T-helper 1 cell treated with Interleukin-12 subunit alpha and Interleukin-12 subunit beta and Interleukin-4 antibody, amounts not matched to agents 30 μg/mL and 1 μg/mL, for 36 hours (primary cell): ENCODE data around the gene GJD4.

Source experiments
- H3K27ac Mint-ChIP-seq: one replicate; pipeline ENCODE4 v1.8.0; 2021; ENCODE audit warnings: mild to moderate bottlenecking, mixed read lengths
- H3K27me3 Mint-ChIP-seq: one replicate; pipeline ENCODE4 v1.8.0; 2021; ENCODE audit warnings: low read depth, mixed read lengths
- H3K36me3 Mint-ChIP-seq: one replicate; pipeline ENCODE4 v1.8.0; 2021; ENCODE audit warnings: low read depth, mixed read lengths
- H3K4me1 Mint-ChIP-seq: one replicate; pipeline ENCODE4 v1.8.0; 2021; ENCODE audit warnings: low read depth, mixed read lengths
- H3K4me3 Mint-ChIP-seq: one replicate; pipeline ENCODE4 v1.8.0; 2021; ENCODE audit warnings: mild to moderate bottlenecking, moderate library complexity, mixed read lengths
- H3K9me3 Mint-ChIP-seq: one replicate; pipeline ENCODE4 v1.8.0; 2021; ENCODE audit warnings: mixed read lengths

The GJD4 gene

DNA sequence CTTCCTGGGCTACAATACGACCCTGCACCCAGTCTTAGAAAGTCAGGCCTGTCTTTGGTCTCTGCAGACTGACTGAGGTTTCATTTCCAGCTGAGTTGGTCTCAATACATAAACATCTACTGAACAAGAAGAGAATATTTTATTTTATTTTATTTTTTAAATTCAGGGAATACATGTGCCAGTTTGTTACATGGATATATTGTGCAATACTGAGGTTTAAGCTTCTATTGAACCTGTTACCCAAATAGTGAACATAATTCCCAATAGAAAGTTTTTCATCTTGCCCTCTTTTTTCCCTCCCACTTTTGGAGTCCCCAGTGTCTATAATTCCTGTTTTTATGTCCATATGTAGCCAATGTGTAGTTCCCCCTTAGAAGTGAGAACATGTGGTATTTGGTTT is 26.3 kb downstream of the GJD4 start:
- Mint-ChIP-seq H3K4me1 (no peaks in the 10 kb centered on the region), H3K36me3 (no peaks in the 10 kb centered on the region), H3K27me3 (peaks cover 21% of the 10 kb centered on the region), H3K27ac (no peak overlapping the region), H3K9me3 (no peaks in the 10 kb centered on the region), H3K4me3 (no peak overlapping the region)

DNA sequence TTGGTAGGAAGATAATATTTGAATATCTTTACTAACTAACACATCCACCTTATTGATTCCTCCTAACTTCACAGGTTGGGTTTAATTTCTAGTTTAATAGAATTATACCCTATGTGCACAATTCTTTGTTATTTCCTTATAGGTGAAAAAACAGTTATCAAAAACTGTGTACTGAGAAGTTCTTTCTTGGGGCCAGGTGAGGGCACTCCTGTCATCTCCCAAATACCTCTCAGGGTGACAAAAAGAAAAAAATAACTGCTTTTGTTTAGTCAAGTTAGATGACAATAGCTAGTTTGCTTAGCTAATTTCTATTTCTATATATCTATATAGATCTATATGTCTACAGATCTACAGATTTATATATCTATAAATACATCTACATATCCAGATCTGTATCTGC is 26.9 kb downstream of the GJD4 start:
- no peak overlapping the region for H3K27ac Mint-ChIP-seq
- H3K9me3 Mint-ChIP-seq: no peaks in the 10 kb centered on the region
- no peaks in the 10 kb centered on the region for H3K36me3 Mint-ChIP-seq
- no peak overlapping the region for H3K4me3 Mint-ChIP-seq
- H3K27me3 Mint-ChIP-seq: peaks cover 27% of the 10 kb centered on the region
- H3K4me1 Mint-ChIP-seq: no peaks in the 10 kb centered on the region

DNA sequence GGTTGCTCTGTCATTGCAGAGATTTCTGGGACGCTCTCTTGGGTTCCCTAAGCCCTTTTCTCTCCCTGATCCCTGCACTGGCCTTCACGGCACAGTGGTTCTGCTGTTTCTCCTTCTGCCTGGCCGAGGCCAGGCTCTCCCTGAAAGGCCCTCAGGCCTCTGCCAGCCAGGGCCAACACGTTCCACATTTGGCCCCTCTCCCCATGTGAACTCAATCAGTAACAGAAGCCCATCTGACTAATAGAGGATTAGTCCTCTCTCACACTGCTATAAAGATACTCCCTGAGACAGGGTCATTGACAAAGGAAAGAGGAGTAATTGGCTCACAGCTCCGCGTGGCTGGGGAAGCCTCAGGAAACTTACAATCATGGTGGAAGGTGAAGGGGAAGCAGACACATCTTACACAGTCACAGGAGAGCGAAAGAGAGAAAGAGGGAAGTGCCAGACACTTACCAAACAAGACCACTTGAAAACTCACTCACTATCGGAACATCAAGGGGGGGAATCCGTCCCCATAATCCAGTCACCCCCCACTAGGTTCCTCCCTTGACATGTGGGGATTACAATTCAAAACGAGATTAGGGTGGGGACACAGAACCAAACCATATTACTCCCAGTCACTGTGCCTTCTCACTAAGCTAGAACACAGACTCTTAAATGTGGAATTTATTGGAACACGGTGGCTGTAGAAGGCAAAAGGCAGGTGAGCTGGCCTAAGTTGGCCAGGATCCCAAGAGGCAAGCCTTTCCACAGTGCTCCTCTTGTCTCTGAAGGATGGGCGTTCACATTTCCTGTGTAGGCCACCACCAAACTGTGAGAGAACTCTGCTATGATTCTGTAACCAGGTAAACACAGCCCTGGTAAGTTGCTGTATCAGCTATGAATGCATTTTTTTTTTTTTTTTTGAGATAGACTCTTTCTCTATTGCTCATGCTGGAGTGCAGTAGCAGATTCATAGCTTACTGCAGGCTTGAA is 28.2 kb downstream of the GJD4 start:
- peaks cover 39% of the 10 kb centered on the region for H3K27me3 Mint-ChIP-seq

DNA sequence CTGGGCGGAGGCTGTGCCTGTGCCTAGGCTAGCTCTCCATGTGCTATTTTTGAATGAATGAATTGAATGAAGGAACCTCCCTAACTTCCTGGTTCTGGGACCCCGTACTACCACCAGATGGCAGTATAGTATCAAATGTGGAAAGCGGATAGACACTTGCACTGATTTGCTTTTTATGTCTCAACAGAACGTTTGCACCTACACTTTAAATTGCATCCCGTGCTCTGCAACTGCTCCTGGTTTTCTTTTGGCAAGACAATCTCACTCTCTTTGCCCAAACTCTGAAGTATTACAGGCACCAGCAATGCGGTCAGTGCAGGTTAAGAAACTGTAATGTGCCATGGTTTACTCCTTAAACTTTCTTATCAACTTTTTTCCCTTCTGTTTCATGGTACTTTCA is 30.4 kb downstream of the GJD4 start:
- Mint-ChIP-seq H3K36me3 (no peaks in the 10 kb centered on the region), H3K4me1 (peaks cover 3% of the 10 kb centered on the region), H3K27ac (no peak overlapping the region), H3K4me3 (no peak overlapping the region), H3K27me3 (peaks cover 54% of the 10 kb centered on the region), H3K9me3 (no peaks in the 10 kb centered on the region)

More for the DNA sequence above, 28.2 kb downstream of the GJD4 start:
- Mint-ChIP-seq H3K4me3 (no peak overlapping the region), H3K27ac (no peak overlapping the region), H3K4me1 (peaks cover 2% of the 10 kb centered on the region), H3K36me3 (no peaks in the 10 kb centered on the region), H3K9me3 (no peaks in the 10 kb centered on the region)

DNA sequence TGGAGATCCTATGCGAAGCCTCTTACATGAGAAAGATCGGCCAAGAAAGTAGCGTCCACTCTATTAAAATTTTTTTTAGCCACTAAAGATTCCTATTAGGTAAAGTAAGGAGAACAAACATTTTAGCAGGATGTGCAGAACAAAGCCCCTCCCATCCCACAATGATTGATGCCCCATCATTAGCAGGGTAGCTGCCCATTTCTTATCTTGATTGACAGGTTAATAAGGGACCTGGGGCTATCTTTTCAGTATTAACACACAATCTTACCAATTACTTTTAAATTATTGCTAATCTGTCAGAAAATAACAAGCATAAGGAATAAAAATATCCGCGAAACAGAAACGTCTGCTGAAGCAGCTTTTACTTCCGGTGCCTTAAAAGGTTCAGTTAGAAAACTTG is 31.8 kb downstream of the GJD4 start:
- Mint-ChIP-seq H3K36me3 (no peaks in the 10 kb centered on the region), H3K4me1 (peaks cover 3% of the 10 kb centered on the region), H3K27ac (no peak overlapping the region), H3K4me3 (no peak overlapping the region), H3K27me3 (peaks cover 57% of the 10 kb centered on the region), H3K9me3 (no peaks in the 10 kb centered on the region)

DNA sequence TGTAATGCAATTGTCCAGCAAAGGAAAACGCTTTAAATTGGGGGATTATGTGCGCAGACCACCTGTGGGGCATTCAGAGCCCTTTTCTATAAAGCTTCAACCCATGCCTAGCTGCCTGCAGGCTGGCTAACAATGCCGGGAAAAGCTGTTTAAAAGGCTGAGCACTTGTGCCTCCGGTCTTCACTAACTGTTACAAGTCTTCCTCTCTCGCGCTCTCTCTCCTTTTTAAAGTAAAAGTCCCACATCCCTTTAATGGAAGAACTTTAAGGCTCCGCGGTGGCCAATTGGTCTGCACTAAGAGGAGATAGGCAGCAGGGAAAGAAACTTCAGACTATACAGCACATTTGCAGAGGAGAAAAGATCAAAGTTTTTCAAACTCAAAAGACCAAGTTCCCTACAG is 32.3 kb downstream of the GJD4 start:
- Mint-ChIP-seq H3K27me3 (peaks cover 61% of the 10 kb centered on the region), H3K4me1 (peaks cover 6% of the 10 kb centered on the region), H3K36me3 (no peaks in the 10 kb centered on the region), H3K9me3 (no peaks in the 10 kb centered on the region), H3K27ac (no peak overlapping the region), H3K4me3 (no peak overlapping the region)

DNA sequence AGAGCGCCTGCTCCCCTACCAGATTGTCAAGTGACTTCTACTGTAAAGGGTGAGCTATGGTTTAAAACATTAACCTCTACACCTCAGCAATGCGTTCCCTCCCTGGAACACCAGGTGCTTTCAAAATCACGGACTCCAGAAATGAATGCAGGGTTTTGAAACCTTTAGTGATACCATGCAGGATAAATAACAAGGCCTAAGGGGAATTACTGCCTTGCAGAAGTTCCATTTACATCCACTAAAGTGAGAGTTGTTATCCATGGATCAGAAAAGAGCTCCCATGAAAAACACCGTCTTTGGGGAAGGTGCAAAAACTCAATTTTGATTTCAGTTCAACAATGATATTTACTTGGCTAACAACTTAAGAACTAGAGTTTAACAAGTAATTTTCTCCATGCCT is 33.0 kb downstream of the GJD4 start:
- Mint-ChIP-seq H3K27me3 (peaks cover 63% of the 10 kb centered on the region), H3K4me1 (peaks cover 9% of the 10 kb centered on the region), H3K27ac (no peak overlapping the region), H3K36me3 (no peaks in the 10 kb centered on the region), H3K9me3 (no peaks in the 10 kb centered on the region), H3K4me3 (no peak overlapping the region)

DNA sequence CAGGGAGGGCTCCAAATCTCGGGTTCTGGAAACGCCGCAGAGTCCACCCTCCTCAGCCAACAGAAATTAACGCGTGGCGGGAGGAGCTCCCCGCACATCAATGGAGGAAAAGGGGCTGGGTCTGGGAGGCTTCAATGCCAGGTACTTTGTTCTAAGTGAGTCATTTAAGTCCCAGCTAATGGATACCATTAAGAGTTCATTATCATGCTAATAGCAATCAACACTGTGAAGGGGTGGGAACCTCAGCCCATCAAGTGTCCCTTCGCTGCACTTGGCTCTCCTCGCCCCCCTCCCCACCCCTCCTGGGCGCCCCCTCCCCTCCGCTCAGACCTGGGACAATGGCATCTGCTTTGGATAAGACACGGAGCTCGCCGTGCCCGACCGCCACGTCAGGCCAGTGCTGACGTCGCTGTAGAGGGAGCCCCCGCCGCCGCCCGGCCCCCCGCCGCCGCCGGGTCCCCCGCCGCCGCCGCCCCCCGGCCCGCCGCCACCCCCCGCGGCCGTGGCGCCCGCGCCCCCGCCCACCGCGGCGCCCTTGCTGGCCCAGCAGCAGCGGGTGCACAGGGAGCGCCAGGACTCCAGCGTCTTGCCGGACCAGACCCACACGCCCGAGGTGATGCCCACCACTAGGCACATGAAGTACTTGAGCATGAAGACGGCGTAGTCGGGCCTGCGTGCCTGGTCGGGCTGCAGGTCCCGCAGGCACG is 34.0 kb downstream of the GJD4 start:
- peaks cover 74% of the 10 kb centered on the region for H3K27me3 Mint-ChIP-seq
- no peaks in the 10 kb centered on the region for H3K36me3 Mint-ChIP-seq
- H3K4me3 Mint-ChIP-seq: no peak overlapping the region
- no peak overlapping the region for H3K27ac Mint-ChIP-seq
- peaks cover 16% of the 10 kb centered on the region for H3K4me1 Mint-ChIP-seq
- no peaks in the 10 kb centered on the region for H3K9me3 Mint-ChIP-seq

DNA sequence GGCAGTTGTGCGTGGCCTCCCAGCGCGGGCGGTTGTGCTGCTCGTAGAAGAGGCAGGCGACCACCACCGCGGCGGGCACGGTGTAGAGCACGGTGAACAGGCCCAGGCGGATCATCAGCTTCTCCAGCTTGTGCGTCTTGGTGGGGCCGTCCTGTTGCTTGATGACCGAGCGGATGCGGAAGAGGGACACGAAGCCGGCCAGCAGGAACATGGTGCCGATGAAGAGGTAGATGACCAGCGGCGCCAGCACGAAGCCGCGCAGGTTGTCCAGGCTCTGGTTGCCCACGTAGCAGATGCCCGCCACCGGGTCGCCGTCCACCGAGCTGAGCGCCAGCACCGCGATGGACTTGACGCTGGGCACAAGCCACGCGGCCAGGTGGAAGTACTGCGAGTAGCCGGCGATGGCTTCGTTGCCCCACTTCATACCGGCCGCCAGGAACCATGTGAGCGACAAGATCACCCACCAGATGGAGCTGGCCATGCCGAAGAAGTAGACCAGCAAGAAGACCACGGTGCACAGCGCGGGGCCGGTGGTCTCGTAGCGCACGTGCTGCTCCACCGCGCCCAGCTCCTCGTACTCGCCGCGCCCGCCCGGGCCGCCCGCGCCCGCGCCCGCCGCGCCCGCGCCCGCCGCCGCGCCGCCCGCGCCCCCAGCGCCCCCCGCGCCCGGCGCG is 34.7 kb downstream of the GJD4 start:
- Mint-ChIP-seq H3K4me3 (no peak overlapping the region), H3K9me3 (no peaks in the 10 kb centered on the region), H3K27me3 (peaks cover 79% of the 10 kb centered on the region), H3K4me1 (peaks cover 17% of the 10 kb centered on the region), H3K36me3 (no peaks in the 10 kb centered on the region), H3K27ac (no peak overlapping the region)

DNA sequence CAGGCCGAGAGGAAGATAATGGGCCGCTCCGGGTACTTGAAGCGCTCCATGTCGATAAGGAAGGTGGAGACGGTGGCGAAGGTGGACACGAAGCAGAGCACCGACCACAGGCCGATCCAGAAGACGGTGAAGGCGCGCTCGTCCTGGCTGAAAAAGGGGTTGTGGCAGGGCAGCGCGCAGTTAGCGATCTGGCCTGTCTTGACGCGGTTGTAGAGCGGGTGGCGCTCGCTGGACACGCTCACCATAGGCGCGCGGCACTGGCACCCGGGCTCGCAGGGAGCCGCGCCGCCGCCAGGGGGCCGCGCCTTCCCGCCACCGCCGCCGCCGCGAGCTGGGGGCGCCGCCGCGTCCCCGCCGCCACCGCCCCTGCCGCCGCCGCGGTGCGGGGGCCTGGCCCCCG is 35.3 kb downstream of the GJD4 start:
- H3K27me3 Mint-ChIP-seq: peaks cover 81% of the 10 kb centered on the region
- H3K36me3 Mint-ChIP-seq: no peaks in the 10 kb centered on the region
- peaks cover 17% of the 10 kb centered on the region for H3K4me1 Mint-ChIP-seq
- H3K4me3 Mint-ChIP-seq: peak overlapping the region; percentile 75
- H3K9me3 Mint-ChIP-seq: no peaks in the 10 kb centered on the region
- H3K27ac Mint-ChIP-seq: no peak overlapping the region

DNA sequence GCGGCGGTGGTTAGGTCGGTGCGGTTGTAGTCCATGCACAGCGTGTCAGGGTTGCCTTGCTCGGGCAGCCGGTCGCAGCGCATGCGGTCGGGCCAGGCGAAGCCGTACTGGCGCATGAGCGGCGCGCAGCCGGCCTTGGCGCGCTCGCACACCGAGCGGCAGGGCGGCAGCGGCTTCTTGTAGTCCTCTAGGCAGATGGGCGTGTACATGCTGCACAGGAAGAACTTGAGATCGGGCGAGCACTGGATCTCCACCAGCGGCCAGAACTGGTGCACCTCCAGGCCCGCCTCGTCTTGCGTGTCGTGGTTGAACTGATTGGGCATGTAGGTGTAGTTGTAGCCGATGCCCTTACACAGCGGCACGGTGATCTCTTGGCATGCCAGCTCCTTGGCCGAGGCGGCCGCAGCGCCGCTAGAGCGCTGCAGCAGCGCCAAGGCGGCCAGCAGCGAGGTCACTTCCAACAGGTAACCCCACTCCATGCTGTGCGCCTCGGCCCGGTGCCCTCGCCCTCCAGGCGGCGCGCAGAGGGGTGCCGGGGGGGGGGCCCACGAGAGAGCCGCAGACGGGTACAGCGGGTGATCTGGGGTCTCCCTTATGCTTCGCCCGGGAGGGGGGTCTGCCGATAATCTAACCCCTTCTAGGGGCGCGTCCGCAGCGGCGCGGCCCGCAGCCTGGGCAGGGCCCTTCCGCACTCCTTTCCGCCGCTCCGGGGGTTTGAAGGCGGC is 36.0 kb downstream of the GJD4 start:
- no peak overlapping the region for H3K27ac Mint-ChIP-seq
- no peaks in the 10 kb centered on the region for H3K9me3 Mint-ChIP-seq
- H3K27me3 Mint-ChIP-seq: peaks cover 77% of the 10 kb centered on the region
- peaks cover 17% of the 10 kb centered on the region for H3K4me1 Mint-ChIP-seq
- H3K4me3 Mint-ChIP-seq: peak overlapping the region; percentile 73
- no peaks in the 10 kb centered on the region for H3K36me3 Mint-ChIP-seq

DNA sequence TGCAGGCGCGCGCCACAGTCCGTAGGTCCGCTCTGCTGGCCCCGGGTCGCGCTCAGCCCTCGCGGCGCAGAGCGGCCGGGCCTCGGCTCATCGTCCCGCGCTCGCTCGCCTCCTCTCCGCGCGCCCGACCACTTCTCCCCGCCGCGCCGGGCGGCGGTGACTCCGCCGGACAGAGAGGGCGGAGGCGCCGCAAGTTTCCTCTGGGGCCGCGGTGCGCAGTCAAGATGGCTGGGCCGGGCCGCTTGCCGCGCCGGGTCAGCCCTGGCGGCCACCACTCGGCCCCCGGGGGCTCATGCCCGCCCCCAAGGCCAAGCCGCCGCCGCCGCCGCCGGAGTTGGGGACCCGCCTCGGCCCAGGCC is 36.5 kb downstream of the GJD4 start:
- Mint-ChIP-seq H3K4me3 (no peak overlapping the region), H3K27me3 (peaks cover 74% of the 10 kb centered on the region)

DNA sequence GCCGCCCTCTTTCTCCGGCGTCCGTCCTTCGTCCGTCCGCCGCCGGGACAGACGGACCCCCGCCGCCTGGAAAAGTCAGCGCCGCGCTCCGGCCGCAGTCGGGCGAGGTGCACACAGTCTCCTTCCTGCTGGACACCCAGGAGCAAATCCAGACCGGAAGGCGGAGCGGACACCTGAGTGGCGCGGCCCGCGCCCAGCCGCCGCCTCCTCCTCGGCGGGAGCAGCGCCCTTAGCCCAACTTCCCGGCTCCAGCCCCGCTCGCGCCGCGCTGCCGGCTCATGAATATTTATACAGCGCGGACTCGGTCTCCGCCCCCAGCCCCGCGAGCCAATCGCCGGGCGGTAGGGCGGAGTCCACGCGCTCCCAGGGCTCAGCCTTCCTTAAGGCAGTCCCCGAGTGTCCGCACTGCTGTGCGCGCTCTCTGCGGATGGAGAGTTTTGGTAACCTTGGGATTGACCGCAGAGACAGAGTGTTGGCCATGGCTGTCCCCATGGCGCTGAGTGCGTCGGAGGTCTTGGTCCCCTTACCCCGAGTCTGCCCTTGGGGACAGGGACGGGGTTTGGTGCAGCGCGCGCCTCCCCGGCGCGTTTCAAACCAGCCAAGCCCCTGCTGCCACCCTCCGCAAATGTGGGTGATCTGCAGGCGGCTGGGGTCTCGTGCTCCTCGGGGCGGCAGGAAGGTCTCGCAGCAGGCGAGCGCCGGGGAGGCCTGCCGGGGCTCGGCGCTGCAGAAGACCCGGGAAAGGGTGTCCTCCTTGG is 37.1 kb downstream of the GJD4 start, which contains the start of gene FZD8:
TSS of gene FZD8 (minus strand) at position 262 of the 758 bp plus-strand sequence. CDS start 867 bp downstream, outside the sequence.
- Mint-ChIP-seq H3K9me3 (no peaks in the 10 kb centered on the region), H3K4me1 (peaks cover 17% of the 10 kb centered on the region), H3K27me3 (peaks cover 69% of the 10 kb centered on the region), H3K36me3 (no peaks in the 10 kb centered on the region), H3K27ac (no peak within 1 kb of the TSS), H3K4me3 (peak within 1 kb of the TSS; percentile 77)

More for the DNA sequence above, 36.5 kb downstream of the GJD4 start:
- H3K27ac Mint-ChIP-seq: no peak overlapping the region
- H3K36me3 Mint-ChIP-seq: no peaks in the 10 kb centered on the region
- H3K4me1 Mint-ChIP-seq: peaks cover 17% of the 10 kb centered on the region
- H3K9me3 Mint-ChIP-seq: no peaks in the 10 kb centered on the region
